ENCODE data around the gene OSBPL2. TPM values are rescaled to one million over a fixed set of nuclear protein-coding genes. Genes with fewer than 3 reads are reported as not detected.

Gene OSBPL2
- total RNA-seq, 1 donor from 2014 or later, result 42.4 TPM

GRCh38 chr20:62254021-62254724 is 15.9 kb downstream of the OSBPL2 start:
- no peak for DNase-seq (ENCODE audit: low spot score)

GRCh38 chr20:62255976-62256375 is 17.7 kb downstream of the OSBPL2 start:
- no peak for DNase-seq (ENCODE audit: low spot score)

GRCh38 chr20:62258499-62259293 is 20.4 kb downstream of the OSBPL2 start:
- no peak for DNase-seq (ENCODE audit: low spot score)

- DNase-seq (ENCODE audit: low spot score), result no peak
These were observed 20.9 kb downstream of the OSBPL2 start for GRCh38 chr20:62259294-62259565.

- DNase-seq (ENCODE audit: low spot score), result no peak
These were observed 23.7 kb downstream of the OSBPL2 start for GRCh38 chr20:62262064-62262463.

GRCh38 chr20:62263396-62263795 is 25.1 kb downstream of the OSBPL2 start:
- DNase-seq (ENCODE audit: low spot score), result no peak

DNA sequence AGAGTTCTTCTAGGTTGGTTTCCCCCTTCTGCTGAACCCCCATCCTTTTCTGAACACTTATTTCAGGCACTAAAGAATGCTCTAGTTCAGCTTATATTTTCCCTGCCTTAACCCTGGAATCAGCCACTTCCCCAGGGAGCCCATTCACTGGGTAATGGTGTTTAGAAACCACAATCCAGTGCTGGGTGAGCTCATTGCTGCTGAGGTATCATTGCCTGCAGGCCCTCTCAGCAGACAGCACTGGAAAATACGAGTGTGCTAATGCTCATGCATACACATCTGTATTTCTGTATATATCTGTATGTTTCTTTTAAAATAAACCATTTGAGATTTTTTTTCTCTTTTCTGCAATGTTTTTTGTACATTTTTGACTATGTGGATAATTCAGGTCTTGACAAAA is 27.0 kb downstream of the OSBPL2 start:
- DNase-seq (ENCODE audit: low spot score), result no peak

DNA sequence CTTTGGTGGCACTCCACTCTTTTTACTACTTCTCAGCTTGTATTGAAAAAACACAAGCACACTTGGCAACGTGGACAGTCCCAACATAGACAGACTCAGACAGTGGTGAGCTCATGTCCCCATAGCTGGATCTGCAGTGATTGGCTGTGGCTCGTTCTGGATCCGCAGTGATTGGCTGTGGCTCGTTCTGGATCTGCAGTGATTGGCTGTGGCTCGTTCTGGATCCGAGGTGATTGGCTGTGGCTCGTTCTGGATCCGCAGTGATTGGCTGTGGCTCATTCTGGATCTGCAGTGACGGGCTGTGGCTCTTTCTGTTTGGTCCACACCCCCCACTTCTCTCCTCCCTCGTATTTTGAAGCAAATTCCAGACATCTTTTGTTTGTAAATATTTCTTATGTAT is 28.0 kb downstream of the OSBPL2 start:
- DNase-seq (ENCODE audit: low spot score), result no peak

GRCh38 chr20:62266851-62267250 is 28.5 kb downstream of the OSBPL2 start:
- no peak for DNase-seq (ENCODE audit: low spot score)

DNA sequence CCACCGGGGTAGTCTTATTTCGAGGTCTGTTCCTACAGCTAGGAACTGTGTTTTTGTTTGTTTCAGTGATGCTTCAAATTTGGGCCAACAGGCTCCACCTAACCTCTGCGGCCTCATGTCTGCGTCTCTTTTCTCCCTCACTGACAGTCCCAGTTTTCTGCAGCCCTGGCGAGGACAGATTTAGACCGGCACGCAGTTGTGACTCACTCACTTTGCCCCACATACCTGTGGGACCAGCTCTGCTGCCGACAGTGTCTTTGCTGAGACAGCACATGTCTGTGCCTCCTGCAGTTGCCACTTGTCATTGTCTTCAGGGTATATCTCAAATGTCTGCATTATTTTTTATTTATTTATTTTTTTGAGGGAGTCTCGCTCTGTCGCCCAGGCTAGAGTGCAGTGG is 29.2 kb downstream of the OSBPL2 start:
- DNase-seq (ENCODE audit: low spot score), result peak; percentile 13

GRCh38 chr20:62268228-62268900 is 30.0 kb downstream of the OSBPL2 start:
- DNase-seq (ENCODE audit: low spot score), result no peak

- DNase-seq (ENCODE audit: low spot score), result no peak
These were observed 31.1 kb downstream of the OSBPL2 start for GRCh38 chr20:62269378-62269777.

DNA sequence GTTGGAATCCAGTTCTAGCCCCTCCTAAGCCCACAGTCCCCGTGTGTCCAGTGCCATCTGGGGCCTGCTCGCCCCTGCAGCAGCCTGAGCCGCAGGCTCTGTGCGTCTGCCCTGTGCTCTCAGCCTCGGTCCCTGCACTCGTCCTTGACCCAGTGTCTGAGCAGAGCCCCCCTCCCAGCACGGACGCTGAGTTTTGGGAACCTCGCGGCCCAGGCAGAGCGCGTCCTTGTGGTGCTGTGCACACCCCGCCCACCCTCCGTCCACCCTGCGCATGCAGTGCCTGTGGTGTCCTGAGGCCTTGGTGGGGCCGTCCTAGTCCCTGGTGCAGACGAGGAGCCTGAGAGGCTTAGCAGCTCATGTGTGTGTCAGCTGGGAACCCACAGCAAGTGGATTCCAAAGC is 31.6 kb downstream of the OSBPL2 start:
- DNase-seq (ENCODE audit: low spot score), result no peak

DNA sequence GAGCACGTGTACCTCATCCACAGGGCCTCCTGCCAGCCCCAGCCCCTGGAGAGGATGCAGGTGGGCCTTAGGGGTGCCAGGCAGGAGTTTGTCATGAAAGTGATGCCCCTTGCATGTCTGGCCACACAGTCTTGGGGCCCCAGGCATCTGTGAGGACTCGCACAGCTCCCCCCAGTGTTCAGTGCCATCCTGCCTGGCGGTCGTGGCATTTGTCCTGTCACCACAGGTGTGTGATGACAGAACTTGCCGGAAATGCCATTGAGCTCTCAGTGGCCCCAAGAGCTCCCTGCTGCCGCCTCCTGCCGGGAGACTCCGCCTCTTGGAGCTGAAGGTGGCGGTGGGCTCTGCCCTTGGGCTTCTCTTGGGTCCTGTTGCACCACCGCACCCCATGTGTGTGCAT is 33.9 kb downstream of the OSBPL2 start:
- DNase-seq (ENCODE audit: low spot score), result no peak

- no peak for DNase-seq (ENCODE audit: low spot score)
These were observed 35.1 kb downstream of the OSBPL2 start for GRCh38 chr20:62273416-62273815.

- no peak for DNase-seq (ENCODE audit: low spot score)
These were observed 36.1 kb downstream of the OSBPL2 start for GRCh38 chr20:62274332-62274950.

- no peak for DNase-seq (ENCODE audit: low spot score)
These were observed 36.9 kb downstream of the OSBPL2 start for GRCh38 chr20:62275219-62275618.

DNA sequence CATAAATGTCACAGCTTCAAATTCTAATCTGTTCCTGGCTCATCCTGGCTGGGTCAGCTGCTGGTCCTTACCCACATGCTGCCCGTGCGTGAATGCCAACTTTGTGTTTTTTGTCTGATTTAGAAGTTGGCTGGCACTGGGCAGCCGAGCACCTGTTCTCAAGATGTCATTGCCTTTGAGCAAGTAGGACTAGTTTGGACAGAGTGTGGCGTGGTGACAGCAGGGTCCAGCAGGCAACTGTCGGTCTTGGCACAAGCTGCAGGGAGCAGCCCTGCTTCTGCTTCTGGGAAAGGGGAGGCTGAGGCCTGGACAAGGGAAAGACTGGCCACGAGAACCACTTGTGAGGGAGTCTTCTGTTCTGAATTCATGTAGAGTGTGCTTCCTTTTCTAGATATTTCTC is 38.1 kb downstream of the OSBPL2 start:
- no peak for DNase-seq (ENCODE audit: low spot score)

DNA sequence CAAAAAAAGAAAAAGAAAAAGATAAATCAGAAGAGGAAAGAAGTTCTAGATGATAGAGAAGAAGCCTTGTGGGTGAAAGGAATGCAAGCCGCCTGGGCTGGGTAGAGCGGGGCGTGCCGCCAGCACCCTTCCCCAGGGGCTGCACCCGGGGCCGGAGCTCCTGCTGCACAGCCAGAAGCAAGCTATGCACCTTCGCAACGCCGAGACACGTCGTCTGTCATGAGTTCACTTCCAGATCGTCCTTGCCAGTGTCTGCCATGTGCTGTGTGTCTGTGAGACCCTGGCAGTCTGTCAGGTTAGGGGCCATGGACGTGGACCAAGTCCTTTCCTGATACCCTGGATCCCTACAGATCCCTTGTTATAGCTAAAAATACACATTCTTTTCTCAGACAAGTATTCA is 38.9 kb downstream of the OSBPL2 start:
- DNase-seq (ENCODE audit: low spot score), result no peak

DNA sequence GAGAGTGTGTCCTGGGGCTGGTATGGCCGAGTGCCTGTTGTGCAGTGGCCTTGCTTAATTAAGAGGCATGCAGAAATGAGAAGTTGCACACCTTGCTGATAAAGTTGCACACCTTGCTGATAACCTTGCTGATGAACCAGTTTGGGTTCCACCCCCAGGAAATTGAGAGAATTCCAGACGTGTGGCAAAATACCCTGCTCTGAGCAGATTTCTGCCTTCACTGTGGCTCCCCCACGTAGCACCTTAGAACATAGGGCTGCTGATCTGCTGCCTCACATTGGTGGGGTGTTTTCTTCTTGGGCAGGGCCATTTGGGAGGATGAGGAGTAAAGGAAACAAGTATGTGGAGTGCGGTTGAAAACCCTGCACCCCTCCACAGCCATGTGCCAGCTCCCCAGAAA is 42.0 kb downstream of the OSBPL2 start:
- DNase-seq (ENCODE audit: low spot score), result no peak

DNA sequence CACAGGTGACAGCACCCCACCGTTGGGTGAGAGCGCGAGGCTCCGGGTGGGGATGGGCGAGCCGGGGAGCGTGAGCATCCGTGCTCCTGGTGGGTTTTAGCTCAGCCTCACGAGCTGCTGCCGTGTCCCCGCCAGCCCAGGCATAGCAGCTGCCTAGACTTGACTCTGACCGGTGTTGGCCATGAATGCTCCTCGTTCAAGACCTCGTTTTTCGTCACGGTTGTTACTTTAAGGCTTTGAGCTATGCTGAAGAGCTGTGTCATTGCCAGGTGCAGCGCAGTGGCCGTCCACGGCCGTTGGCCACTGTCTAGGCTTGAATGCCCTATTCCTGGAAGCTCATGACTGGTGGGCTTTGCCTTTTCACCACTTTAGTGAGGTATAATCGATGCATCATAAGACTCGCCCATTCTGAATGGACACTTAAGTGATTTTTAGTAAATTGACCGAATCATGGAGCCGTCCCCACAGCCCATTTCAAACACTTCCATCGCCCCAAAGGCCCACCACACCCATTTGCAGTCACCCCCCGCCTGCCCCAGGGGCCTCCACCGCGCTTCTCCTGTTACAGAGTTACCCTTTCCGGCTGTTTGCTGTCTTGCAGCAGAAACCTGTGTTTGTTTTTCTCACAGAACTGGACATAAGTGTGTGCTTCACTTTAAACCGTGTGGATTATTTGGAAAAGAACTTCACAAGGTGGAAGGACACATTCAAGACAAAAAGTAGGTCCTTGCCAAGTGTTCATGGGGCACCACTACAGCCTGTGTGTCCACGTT is 43.0 kb downstream of the OSBPL2 start:
- no peak for DNase-seq (ENCODE audit: low spot score)

- DNase-seq (ENCODE audit: low spot score), result no peak
These were observed 43.8 kb downstream of the OSBPL2 start for GRCh38 chr20:62282103-62282502.

All from umbilical cord (tissue), 2 donors.